Liver (tissue), 3 donors: ENCODE measurements around the gene PRPF18.

Experiments
- ATF3 ChIP-seq: IDR thresholded peaks from 2 replicates; pipeline ENCODE4 v1.6.1; 2016; ENCODE audit warnings: antibody characterized with exemption
- CTCF ChIP-seq: fragments of 150-350 bp; IDR thresholded peaks from 2 replicates; pipeline ENCODE4 v1.5.1; 2017; ENCODE audit warnings: improper control_type of control experiment, low read depth, low read length; ENCODE audit not compliant: missing input control
- EGR1 ChIP-seq, 2 donors: IDR thresholded peaks; 2 replicates each; pipeline ENCODE4 v1.6.1; 2016 to 2018; ENCODE audit warnings: antibody characterized with exemption in 2 of 2, low read depth in 2 of 2
- FOXA1 ChIP-seq: IDR thresholded peaks from 2 replicates; pipeline ENCODE4 v1.6.1; 2016; ENCODE audit warnings: antibody characterized with exemption
- GABPA ChIP-seq, 2 donors: IDR thresholded peaks in 1 of 2; conservative IDR thresholded peaks in 1 of 2; 2 replicates each; pipeline ENCODE4 v1.6.1; 2016; ENCODE audit warnings: antibody characterized with exemption in 2 of 2, mild to moderate bottlenecking in 1 of 2, moderate library complexity in 1 of 2
- JUND ChIP-seq, 2 donors: IDR thresholded peaks; 2 replicates each; pipeline ENCODE4 v1.6.1; 2016; ENCODE audit warnings: antibody characterized with exemption in 2 of 2
- MAX ChIP-seq: IDR thresholded peaks from 2 replicates; pipeline ENCODE4 v1.6.1; 2016; ENCODE audit warnings: antibody characterized with exemption
- RAD21 ChIP-seq, 2 donors: IDR thresholded peaks; 2 replicates each; pipeline ENCODE4 v1.6.1; 2016; ENCODE audit warnings: antibody characterized with exemption in 2 of 2, mild to moderate bottlenecking in 2 of 2
- REST ChIP-seq: IDR thresholded peaks from 2 replicates; pipeline ENCODE4 v1.6.1; 2016; ENCODE audit warnings: antibody characterized with exemption, mild to moderate bottlenecking
- RXRA ChIP-seq, 2 donors: IDR thresholded peaks; 2 replicates each; pipeline ENCODE4 v1.6.1; 2017 to 2018; ENCODE audit warnings: antibody characterized with exemption in 2 of 2, mild to moderate bottlenecking in 1 of 2
- SP1 ChIP-seq: IDR thresholded peaks from 2 replicates; pipeline ENCODE4 v1.6.1; 2018; ENCODE audit warnings: antibody characterized with exemption, mild to moderate bottlenecking
- TAF1 ChIP-seq: conservative IDR thresholded peaks from 2 replicates; pipeline ENCODE4 v1.6.1; 2016; ENCODE audit warnings: antibody characterized with exemption, mild to moderate bottlenecking
- YY1 ChIP-seq: IDR thresholded peaks from 2 replicates; pipeline ENCODE4 v1.6.1; 2016; ENCODE audit warnings: antibody characterized with exemption, mild to moderate bottlenecking
- donor health status: healthy.
- donor health status: healthy.

GRCh38 chr10:13634207-13634606, 47.4 kb downstream of the PRPF18 start:
- TF ChIP-seq CTCF = no peak
- TF ChIP-seq ATF3 = no peak
- no peak for TF ChIP-seq RXRA (IDR thresholded peaks at IDR 0.05)
- TF ChIP-seq RAD21 (IDR thresholded peaks at IDR 0.05) = no peak
- no peak for TF ChIP-seq REST
- TF ChIP-seq SP1 = no peak
- no peak for TF ChIP-seq JUND (IDR thresholded peaks at IDR 0.05)
- TF ChIP-seq MAX = no peak
- no peak for TF ChIP-seq FOXA1
- no peak for TF ChIP-seq YY1
- no peak for TF ChIP-seq EGR1 (IDR thresholded peaks at IDR 0.05; ENCODE audit: low read depth in 2 of 2)
- TF ChIP-seq TAF1 = no peak
- no peak for TF ChIP-seq GABPA (IDR thresholded peaks at IDR 0.05 in 1 of 2, conservative IDR thresholded peaks at IDR 0.05 in 1 of 2)
